Fibroblast of villous mesenchyme (primary cell): ENCODE results near the gene RASAL2. TPM values are rescaled to one million over a fixed set of nuclear protein-coding genes. Genes with fewer than 3 reads are reported as not detected.

Experiments used
- DNase-seq: peaks from one replicate; pipeline ENCODE4 v3.0.0-alpha.2; 2010; ENCODE audit warnings: low read depth
- H3K4me3 ChIP-seq: 2 replicates; pipeline ENCODE4 v1.5.1; 2011; ENCODE audit warnings: low read depth, mild to moderate bottlenecking, low read length
- CTCF ChIP-seq: IDR thresholded peaks from 2 replicates; pipeline ENCODE4 v1.5.1; 2012; ENCODE audit warnings: low read depth, mild to moderate bottlenecking, low read length; ENCODE audit not compliant: insufficient read depth
- total RNA-seq: library from RNA; depleted of rRNA; stranded (reverse); fragments of >200 nt; gene quantifications from 2 replicates; pipeline ENCODE4 v1.2.3, GENCODE V29; 2012

The RASAL2 gene
- total RNA-seq, 1 donor = 40.6 TPM

- no peak overlapping the region for H3K4me3 ChIP-seq
- no peak for TF ChIP-seq CTCF
- DNase-seq = no peak
These were observed 362.6 kb downstream of the RASAL2 start for GRCh38 chr1:178456472-178456871.

- no peak for TF ChIP-seq CTCF
- DNase-seq = no peak
- H3K4me3 ChIP-seq = no peak overlapping the region
These were observed 363.7 kb downstream of the RASAL2 start for GRCh38 chr1:178457651-178458050.

- H3K4me3 ChIP-seq = no peak overlapping the region
- DNase-seq = no peak
- TF ChIP-seq CTCF = no peak
These were observed 364.3 kb downstream of the RASAL2 start for GRCh38 chr1:178458203-178458602.

- DNase-seq = no peak
- no peak overlapping the region for H3K4me3 ChIP-seq
- no peak for TF ChIP-seq CTCF
These were observed 367.2 kb downstream of the RASAL2 start for GRCh38 chr1:178461104-178461503.

- no peak for TF ChIP-seq CTCF
- no peak overlapping the region for H3K4me3 ChIP-seq
- DNase-seq = peak; percentile 33
These were observed 367.8 kb downstream of the RASAL2 start for GRCh38 chr1:178461701-178462100.

GRCh38 chr1:178464141-178464540 is 370.2 kb downstream of the RASAL2 start:
- no peak overlapping the region for H3K4me3 ChIP-seq
- DNase-seq = no peak
- TF ChIP-seq CTCF = no peak

GRCh38 chr1:178464566-178464965 is 370.7 kb downstream of the RASAL2 start:
- DNase-seq = no peak
- TF ChIP-seq CTCF = no peak
- no peak overlapping the region for H3K4me3 ChIP-seq
